HG02678 (cell line): Measurements from ENCODE around the gene DTX1.
"Not testable (repeated sequence)": the region's sequence is repeated elsewhere in the genome, so short reads cannot be mapped to it uniquely, and the experiment has no call there.

Source experiments
- ATAC-seq: cut with Tn5 transposase; IDR thresholded peaks from one replicate; pipeline ENCODE4 v1.9.1; 2021; ENCODE audit warnings: mild to moderate bottlenecking, moderate library complexity; ENCODE audit not compliant: unreplicated experiment

DTX1 gene

DNA sequence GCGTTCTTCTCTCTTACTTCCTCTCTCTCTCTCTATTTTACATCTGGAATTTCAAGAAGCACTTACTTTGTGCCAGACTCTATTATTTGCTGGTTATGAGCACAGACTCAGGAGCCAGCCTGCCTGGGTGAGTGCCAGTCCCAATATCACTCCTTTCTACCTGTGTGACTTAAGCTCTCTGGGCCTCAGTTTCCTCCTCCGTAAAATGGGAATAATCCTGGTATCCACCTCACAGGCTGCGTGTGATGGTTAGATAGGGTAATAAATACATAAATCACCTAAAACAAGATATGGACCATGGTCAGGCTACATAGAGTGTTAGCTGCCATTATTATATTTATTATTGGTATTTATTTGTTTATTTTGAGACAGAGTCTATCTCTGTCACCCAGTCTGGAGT is 54.7 kb downstream of the DTX1 start:
- no peak for ATAC-seq

DNA sequence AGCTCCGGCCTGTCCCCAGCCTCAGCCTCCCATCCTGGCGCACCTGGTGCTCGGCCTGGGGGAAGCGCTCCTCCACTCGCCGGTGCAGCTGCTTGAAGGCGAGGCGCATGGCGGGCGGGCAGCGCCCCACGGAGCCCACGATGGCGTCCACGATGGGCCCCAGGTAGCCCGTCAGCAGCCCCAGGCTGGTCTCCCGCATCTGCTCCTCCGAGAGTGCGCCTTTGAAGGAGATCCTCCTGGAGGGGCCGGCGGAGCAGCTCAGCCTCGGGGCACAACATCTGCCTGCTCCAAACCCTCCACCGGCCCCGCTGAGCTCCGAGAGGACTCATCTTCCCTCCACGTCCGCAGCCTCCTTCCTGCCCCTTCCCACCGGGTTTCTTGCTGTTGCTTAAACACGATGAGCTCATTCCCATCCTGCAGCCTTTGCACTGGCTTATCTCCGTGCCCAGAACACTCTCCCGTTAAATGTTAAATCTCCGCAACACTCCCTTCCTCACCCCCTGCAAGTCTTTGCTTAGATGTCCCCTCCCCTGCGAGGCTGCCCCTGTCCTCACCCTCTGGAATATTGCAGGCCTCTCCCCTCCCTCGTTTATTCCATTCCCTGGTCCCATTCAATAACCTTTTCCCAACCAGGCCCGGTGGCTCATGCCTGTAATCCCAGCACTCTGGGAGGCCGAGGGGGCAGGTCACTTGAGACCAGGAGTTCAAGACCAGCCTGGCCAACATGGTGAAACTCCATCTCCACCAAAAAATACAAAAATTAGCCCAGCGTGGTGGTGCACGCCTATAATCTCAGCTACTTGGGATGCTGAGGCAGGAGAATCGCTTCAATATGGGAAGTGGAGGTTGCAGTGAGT is 55.7 kb downstream of the DTX1 start:
- no peak for ATAC-seq

- no peak for ATAC-seq
Observed at GRCh38 chr12:113113397-113113796, 56.9 kb downstream of the DTX1 start.

DNA sequence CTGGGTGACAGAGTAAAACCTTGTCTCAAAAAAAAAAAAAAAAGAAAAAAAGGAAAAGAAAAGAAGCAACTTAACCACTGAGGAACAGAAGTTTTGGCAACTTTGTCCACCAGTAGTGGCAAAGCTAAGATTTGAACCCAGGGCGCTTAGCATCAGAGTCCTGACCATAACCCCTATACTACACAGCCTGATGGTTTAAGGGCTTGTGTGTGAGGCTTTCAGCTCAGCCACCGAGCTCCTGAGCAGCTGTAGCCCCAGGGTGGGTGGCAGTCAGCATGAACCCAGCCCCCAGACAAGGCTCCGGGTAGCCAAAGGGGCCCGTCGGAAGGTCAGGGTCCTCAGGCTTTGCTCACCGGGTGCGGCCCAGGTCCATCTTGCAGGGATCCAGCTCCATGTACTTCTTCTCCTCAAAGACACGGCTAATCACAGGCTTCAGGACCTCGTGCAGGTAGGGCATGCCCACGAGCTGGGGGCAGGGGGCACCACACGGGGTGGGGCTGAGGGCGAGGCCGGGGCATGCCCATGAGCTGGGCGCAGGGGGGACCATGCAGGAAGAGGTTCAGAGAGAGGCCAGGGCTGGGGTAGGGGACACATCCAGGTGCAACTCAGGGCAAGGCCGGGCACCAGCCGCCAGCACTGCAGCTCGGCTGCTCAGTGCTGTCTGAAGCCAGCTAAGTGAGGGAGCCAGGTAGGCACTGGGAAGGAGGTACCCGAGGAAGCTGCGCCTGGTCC is 58.1 kb downstream of the DTX1 start:
- no peak for ATAC-seq

- no peak for ATAC-seq
Observed at GRCh38 chr12:113115455-113116126, 59.1 kb downstream of the DTX1 start.

- ATAC-seq = no peak
Observed at GRCh38 chr12:113116875-113117274, 60.3 kb downstream of the DTX1 start.

DNA sequence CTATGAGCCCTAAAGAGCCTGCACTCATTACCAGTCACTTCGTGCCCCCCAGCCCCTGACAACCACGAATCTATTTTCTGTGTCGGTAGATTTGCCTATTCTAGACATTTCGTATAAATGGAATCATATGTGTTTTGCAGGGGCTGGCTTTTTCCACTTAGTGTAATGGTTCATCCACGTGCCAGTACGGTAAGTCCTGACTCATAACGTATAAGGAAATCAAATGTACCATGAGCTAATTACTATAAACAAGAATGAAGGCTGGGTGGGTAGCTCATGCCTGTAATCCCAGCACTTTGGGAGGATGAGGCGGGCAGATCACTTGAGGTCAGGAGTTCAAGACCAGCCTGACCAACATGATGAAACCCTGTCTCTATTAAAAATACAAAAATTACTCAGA is 61.2 kb downstream of the DTX1 start:
- ATAC-seq = not testable (repeated sequence)

DNA sequence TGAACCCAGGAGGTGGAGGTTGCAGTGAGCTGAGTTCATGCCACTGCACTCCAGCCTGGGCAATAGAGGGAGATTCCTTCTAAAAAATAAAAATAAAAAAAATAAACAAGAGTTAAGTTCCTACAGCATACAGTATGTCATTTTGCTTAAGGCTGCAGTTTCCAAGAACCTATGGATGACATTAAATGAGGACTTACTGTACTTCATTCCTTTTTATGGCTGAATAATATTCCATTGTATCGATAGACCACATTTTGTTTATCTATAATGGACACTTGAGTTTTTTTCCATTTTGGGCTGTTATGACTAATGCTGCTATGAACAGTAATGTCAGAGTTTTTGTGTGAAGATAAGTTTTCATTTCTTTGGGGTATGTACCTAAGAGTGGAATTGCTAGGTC is 61.6 kb downstream of the DTX1 start:
- ATAC-seq = no peak

- ATAC-seq = no peak
Observed at GRCh38 chr12:113119980-113120669, 63.6 kb downstream of the DTX1 start.

DNA sequence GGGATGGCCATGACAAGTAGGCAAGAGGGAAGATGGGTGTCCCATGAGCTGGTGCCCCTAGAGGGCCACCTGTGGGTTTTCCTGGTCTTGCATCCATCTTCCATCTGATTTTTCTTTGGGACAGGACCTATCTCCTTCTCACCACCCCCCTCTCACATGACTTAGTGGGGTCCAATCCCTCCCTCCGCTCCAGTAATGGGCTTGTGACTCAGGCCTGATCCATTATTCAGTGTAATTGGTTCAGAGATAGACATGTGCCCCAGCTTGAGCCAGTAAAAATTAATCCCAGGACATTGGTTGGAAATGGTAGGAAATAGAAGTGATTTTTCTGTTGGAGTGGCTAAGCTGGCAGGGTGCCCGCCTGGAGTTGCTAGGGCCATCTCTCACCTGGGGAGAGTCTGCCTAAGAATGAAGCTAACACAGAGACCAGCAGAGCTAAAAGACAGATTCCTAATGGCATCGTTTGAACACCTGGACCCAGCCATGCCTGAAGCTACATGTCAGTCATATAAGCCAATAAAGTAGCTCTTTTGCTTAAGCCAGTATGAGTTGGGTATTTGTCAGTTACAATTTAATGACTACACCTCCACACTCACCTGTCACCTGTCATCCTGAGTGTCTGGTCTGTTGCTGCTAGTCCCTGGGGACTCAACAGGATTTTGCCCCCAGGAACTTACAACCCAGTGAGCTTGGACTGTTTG is 64.3 kb downstream of the DTX1 start:
- ATAC-seq = no peak

- ATAC-seq = no peak
Observed at GRCh38 chr12:113127791-113128199, 71.3 kb downstream of the DTX1 start.

DNA sequence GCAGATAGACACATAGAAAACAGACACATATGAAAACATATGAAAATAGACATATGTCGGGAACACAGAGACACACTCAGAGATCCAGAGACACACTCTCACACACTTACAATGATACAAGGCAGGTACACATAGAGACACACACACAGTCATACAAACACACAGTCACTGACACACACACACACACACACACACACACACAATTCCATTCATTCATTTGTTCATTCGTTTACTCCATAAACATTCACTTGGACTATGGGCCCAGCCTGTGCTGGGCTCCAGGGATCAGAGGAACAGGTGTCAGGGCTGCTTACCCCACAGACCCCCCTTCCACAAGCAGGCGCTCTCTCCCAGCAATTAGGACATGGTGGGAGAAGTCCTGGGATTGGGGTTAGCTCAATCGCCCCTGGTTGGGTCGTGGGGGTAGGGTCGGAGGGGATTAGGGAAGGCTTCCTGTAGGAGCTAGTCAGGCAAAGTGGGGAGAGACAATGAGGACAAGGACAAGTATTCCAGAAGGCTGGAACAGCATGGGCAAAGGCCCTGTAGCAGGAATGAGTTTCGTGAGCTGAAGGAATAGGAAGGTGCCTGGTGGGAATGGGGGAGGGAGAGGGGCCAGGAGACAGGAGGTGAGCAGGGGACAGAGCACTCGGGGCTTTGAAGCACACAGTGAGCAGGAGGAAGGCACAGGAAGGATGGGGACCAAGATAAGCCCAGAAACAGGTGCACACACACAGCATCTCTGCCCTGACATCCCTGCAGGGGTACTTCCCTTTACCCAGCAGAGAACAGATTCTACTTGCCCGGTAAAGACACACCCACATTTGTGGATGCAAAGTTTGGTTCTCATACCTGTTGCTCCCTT is 72.5 kb downstream of the DTX1 start:
- no peak for ATAC-seq

DNA sequence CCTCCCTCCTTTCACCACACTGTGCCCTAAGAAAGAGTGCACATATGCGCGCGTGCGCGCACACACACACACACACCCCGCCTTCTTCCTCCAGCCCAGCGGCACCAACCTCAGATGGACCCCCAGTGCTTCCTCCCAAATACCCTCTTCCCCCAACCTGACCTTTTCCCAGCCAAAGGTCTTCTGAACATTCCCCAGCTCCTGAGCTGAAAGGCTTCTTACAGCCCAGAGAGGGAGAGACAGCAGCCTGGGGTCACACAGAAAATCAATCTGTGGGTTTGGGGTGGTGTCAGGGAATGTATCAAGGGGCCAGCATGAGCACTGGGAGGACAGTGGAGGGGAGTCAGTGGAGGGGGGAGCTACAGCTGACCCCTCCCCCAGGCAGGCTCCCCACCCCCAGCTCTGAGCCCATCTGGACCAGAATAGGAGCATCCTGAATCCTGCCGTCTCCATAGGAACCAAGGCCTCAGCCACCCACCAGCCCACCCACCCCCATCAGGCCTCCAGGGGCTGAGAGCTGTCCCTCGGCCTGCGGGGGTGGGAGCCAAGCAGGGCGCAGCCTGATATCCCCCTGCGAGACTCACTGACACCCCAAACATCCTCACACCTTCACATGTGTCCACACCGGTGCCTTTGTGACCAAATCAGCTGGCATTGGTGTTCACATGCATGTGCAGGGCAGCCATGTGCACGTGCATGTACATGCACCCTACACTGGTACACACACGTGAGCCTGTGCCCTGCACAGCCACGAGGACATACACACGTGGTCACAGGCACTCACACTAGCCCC is 73.3 kb downstream of the DTX1 start:
- ATAC-seq = no peak

GRCh38 chr12:113130457-113131135 is 74.1 kb downstream of the DTX1 start:
- ATAC-seq = no peak

- no peak for ATAC-seq
Observed at GRCh38 chr12:113131556-113131955, 75.0 kb downstream of the DTX1 start.

DNA sequence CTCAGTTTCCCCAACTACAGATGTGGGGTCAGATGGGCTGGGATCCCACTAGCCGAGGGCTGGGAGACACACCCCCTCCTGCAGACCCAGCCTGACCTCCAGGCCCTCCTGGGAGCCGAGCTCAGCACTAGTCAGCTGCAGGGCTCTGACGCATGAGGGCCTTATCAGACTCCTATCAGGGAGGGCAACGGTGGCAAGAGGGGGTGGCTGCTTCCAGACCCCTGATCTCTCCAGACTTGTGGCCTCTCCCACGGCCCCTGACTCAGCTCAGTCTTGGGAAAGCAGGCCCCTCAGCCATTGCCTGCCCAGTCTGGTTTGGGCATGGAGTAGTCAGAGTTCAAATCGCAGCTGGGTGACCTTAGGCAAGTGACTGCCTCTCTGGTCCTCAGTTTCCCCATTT is 76.5 kb downstream of the DTX1 start:
- ATAC-seq = no peak

- no peak for ATAC-seq
Observed at GRCh38 chr12:113133666-113134065, 77.1 kb downstream of the DTX1 start.

- no peak for ATAC-seq
Observed at GRCh38 chr12:113134071-113134470, 77.5 kb downstream of the DTX1 start.
